ENCODE data around the gene YBX3. TPM values are rescaled to one million over a fixed set of nuclear protein-coding genes. Genes with fewer than 3 reads are reported as not detected.

Gene YBX3
- total RNA-seq, 1 donor from 2014 or later, result 494 TPM

DNA sequence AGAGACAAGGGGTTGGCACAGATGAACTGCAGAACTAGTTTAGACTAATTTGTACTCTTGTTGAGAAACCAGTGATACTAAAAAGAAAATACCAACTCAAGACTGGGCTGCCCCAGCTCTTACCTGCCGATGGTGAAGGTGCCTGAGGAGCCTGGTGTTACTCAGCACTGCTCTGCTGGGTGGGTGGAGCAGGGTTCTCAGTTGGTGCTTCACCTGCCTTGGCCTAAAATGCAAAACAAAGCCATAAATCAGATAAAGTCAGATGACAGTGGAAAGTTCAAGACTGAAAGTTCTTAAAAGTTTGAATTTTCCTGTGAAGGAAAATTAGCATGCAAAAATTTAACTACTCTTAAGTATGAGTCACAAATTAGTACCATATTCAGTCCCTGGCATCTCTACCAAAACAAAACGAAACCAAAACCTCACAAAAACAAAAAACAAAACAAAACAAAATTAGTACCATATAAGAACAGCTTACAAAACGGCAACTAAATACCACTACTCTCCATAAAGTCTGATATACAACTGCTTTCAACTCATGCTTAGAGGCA is 21.9 kb downstream of the YBX3 start:
- Mint-ChIP-seq H3K4me1 (ENCODE audit: unreplicated experiment) (no peaks in the 10 kb centered on the region), H3K27ac (ENCODE audit: unreplicated experiment) (peak overlapping the region; percentile 0), H3K36me3 (ENCODE audit: low read depth, unreplicated experiment) (peaks cover 36% of the 10 kb centered on the region), H3K27me3 (ENCODE audit: unreplicated experiment) (no peaks in the 10 kb centered on the region), H3K9me3 (ENCODE audit: unreplicated experiment) (no peaks in the 10 kb centered on the region), H3K4me3 (ENCODE audit: unreplicated experiment) (no peak overlapping the region)
- DNase-seq (ENCODE audit: low spot score), result no peak
- TF ChIP-seq, protein P1, sequence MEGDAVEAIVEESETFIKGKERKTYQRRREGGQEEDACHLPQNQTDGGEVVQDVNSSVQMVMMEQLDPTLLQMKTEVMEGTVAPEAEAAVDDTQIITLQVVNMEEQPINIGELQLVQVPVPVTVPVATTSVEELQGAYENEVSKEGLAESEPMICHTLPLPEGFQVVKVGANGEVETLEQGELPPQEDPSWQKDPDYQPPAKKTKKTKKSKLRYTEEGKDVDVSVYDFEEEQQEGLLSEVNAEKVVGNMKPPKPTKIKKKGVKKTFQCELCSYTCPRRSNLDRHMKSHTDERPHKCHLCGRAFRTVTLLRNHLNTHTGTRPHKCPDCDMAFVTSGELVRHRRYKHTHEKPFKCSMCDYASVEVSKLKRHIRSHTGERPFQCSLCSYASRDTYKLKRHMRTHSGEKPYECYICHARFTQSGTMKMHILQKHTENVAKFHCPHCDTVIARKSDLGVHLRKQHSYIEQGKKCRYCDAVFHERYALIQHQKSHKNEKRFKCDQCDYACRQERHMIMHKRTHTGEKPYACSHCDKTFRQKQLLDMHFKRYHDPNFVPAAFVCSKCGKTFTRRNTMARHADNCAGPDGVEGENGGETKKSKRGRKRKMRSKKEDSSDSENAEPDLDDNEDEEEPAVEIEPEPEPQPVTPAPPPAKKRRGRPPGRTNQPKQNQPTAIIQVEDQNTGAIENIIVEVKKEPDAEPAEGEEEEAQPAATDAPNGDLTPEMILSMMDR (IDR thresholded peaks at IDR 0.05; ENCODE audit: unreplicated experiment), result no peak

DNA sequence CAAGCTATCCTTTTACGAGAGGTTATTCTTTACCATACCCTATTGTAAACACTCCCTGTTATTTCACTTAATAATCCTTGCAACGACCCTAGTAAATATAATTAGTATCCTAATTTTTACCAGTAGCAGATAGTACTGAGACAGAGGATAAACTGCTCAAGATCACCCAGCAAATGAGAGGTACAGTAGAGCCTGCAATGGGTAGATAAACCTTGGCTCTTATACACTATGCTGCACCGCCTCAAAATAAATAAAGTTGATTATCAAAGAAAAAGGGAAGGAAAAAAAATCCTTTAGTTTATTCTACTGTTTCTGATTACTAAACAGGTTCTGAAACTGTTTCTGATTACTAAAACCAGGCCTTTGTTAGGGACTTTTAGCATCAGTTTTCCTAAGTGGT is 22.5 kb downstream of the YBX3 start:
- Mint-ChIP-seq H3K4me3 (ENCODE audit: unreplicated experiment) (no peak overlapping the region), H3K9me3 (ENCODE audit: unreplicated experiment) (no peaks in the 10 kb centered on the region), H3K4me1 (ENCODE audit: unreplicated experiment) (no peaks in the 10 kb centered on the region), H3K36me3 (ENCODE audit: low read depth, unreplicated experiment) (peaks cover 39% of the 10 kb centered on the region), H3K27ac (ENCODE audit: unreplicated experiment) (no peak overlapping the region), H3K27me3 (ENCODE audit: unreplicated experiment) (no peaks in the 10 kb centered on the region)
- DNase-seq (ENCODE audit: low spot score), result no peak
- TF ChIP-seq, protein P1 (IDR thresholded peaks at IDR 0.05; ENCODE audit: unreplicated experiment), result no peak

DNA sequence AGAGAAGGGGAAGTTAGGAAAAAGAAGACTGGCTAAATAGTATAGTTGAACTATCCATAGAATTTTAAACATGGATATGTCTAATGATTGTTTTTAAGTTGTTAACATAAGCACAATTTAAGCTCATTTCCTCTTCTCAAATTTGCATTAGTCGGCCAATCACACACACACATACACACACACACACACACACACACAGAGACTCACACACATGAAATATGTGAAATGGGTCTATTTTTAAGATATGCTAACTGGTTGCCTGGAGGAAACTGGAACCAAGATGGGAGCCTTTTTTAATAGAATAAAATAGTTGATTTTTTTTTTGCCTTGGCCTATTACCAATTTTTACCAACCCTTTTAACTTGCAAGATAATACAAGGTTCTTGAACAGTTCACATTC is 25.3 kb downstream of the YBX3 start:
- no peaks in the 10 kb centered on the region for H3K9me3 Mint-ChIP-seq (ENCODE audit: unreplicated experiment)

DNA sequence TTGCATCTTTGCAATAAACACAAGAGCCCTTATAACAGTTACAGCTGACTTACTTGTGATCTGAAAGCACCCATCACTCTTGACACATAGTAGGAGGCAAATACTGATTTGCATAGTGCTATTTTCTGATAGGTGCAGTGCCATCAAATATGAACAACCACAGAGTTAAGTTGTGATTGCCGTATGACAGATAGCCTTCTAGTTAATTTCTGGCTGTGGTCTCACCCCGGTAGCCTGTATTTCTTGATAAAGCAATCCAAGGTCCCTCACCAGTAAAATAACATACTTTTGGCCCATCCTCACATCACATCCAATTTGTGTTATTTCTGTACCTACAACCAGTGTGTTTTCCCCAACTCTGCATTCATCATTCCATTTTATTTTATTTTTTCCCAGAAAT is 26.0 kb downstream of the YBX3 start:
- no peaks in the 10 kb centered on the region for H3K27me3 Mint-ChIP-seq (ENCODE audit: unreplicated experiment)
- H3K4me1 Mint-ChIP-seq (ENCODE audit: unreplicated experiment), result no peaks in the 10 kb centered on the region
- H3K27ac Mint-ChIP-seq (ENCODE audit: unreplicated experiment), result no peak overlapping the region
- DNase-seq (ENCODE audit: low spot score), result no peak
- peaks cover 28% of the 10 kb centered on the region for H3K36me3 Mint-ChIP-seq (ENCODE audit: low read depth, unreplicated experiment)
- no peaks in the 10 kb centered on the region for H3K9me3 Mint-ChIP-seq (ENCODE audit: unreplicated experiment)
- no peak overlapping the region for H3K4me3 Mint-ChIP-seq (ENCODE audit: unreplicated experiment)
- TF ChIP-seq, protein P1 (IDR thresholded peaks at IDR 0.05; ENCODE audit: unreplicated experiment), result no peak

More for the DNA sequence above, 25.3 kb downstream of the YBX3 start:
- Mint-ChIP-seq H3K27ac (ENCODE audit: unreplicated experiment) (no peak overlapping the region), H3K4me3 (ENCODE audit: unreplicated experiment) (no peak overlapping the region), H3K27me3 (ENCODE audit: unreplicated experiment) (no peaks in the 10 kb centered on the region), H3K36me3 (ENCODE audit: low read depth, unreplicated experiment) (peaks cover 33% of the 10 kb centered on the region), H3K4me1 (ENCODE audit: unreplicated experiment) (no peaks in the 10 kb centered on the region)
- no peak for DNase-seq (ENCODE audit: low spot score)
- TF ChIP-seq, protein P1 (IDR thresholded peaks at IDR 0.05; ENCODE audit: unreplicated experiment), result no peak

DNA sequence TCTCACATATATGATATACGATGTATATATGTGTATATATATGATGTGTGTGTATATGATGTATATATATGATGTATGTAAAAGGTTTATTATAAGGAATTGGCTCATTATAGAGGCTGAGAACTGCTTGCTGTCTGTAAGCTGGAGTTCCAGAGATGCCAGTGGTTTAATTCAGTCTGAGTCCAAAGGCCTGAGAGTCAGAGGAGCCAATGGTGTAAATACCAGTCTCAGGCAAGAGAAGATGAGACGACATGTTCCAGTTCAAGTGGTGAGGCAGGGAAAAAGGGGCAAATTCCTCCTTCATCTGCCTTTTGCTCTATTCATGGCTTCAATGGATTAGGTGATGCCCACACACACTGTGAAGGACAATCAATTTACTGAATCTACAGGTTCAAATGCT is 32.2 kb downstream of the YBX3 start:
- no peaks in the 10 kb centered on the region for H3K9me3 Mint-ChIP-seq (ENCODE audit: unreplicated experiment)
- H3K4me1 Mint-ChIP-seq (ENCODE audit: unreplicated experiment), result no peaks in the 10 kb centered on the region
- peaks cover 7% of the 10 kb centered on the region for H3K36me3 Mint-ChIP-seq (ENCODE audit: low read depth, unreplicated experiment)
- DNase-seq (ENCODE audit: low spot score), result no peak
- TF ChIP-seq, protein P1 (IDR thresholded peaks at IDR 0.05; ENCODE audit: unreplicated experiment), result no peak
- no peak overlapping the region for H3K4me3 Mint-ChIP-seq (ENCODE audit: unreplicated experiment)
- no peak overlapping the region for H3K27ac Mint-ChIP-seq (ENCODE audit: unreplicated experiment)
- no peaks in the 10 kb centered on the region for H3K27me3 Mint-ChIP-seq (ENCODE audit: unreplicated experiment)
